Uterus (tissue), 4 donors: Measurements from ENCODE around the gene TBC1D2B. TPM values are rescaled to one million over a fixed set of nuclear protein-coding genes. Genes with fewer than 3 reads are reported as not detected.

Experiments
- DNase-seq, 2 donors: peaks; one replicate each; pipeline ENCODE4 v3.0.0-alpha.2; 2019 to 2020
- H3K27ac ChIP-seq, 2 donors: fragments of 200-600 bp; sonication (generic); 1 replicate in 1 of 2; 2 replicates in 1 of 2; pipeline ENCODE4 v1.5.1; 2016 to 2018
- H3K27me3 ChIP-seq, 2 donors: fragments of 200-600 bp; sonication (generic); one replicate each; pipeline ENCODE4 v1.5.1; 2018 to 2019; ENCODE audit warnings: control low read depth in 1 of 2
- H3K36me3 ChIP-seq, 2 donors: fragments of 200-600 bp; sonication (generic); one replicate each; pipeline ENCODE4 v1.5.1; 2019; ENCODE audit warnings: control low read depth in 1 of 2
- H3K4me1 ChIP-seq, 2 donors: fragments of 200-600 bp; sonication (generic); one replicate each; pipeline ENCODE4 v1.5.1; 2018 to 2019; ENCODE audit warnings: control low read depth in 1 of 2
- H3K4me3 ChIP-seq, 2 donors: fragments of 200-600 bp; sonication (generic); 1 replicate in 1 of 2; 2 replicates in 1 of 2; pipeline ENCODE4 v1.5.1; 2018 to 2019; ENCODE audit warnings: mild to moderate bottlenecking in 1 of 2
- H3K9me3 ChIP-seq, 2 donors: fragments of 200-600 bp; sonication (generic); one replicate each; pipeline ENCODE4 v1.5.1; 2019; ENCODE audit warnings: control low read depth in 1 of 2
- CTCF ChIP-seq, 4 experiments: fragments of 200-600 bp in 2 of 4; fragments of 450-650 bp in 2 of 4; sonication (generic) in 2 of 4; IDR thresholded peaks; one replicate each; pipeline ENCODE4 v1.5.1; 2016 to 2019; ENCODE audit warnings: antibody characterized with exemption in 4 of 4, mild to moderate bottlenecking in 2 of 4, moderate library complexity in 1 of 4
- POLR2A ChIP-seq, 2 donors: fragments of 450-650 bp; IDR thresholded peaks; one replicate each; pipeline ENCODE4 v1.6.1; 2016; ENCODE audit warnings: antibody characterized with exemption in 2 of 2, mild to moderate bottlenecking in 1 of 2, moderate library complexity in 1 of 2
- intact Hi-C: fragments of 100-400 bp; cut with DNase I; formaldehyde crosslinking; loops from one replicate; pipeline ENCODE4 v1.15.1; 2023; ENCODE audit warnings: low total_unique reads
- total RNA-seq, 4 donors: library from RNA; depleted of rRNA in 3 of 4; stranded (reverse); fragments of >200 nt in 3 of 4; gene quantifications; one replicate each; pipeline versions ENCODE4 v1.1.0 to v1.2.4, GENCODE V29; 2014 to 2023
- donor health status: DM: yes; HTN: yes; CAD: no.

Gene TBC1D2B
- 10 to 100 TPM; 27.7 to 89.0 (median 57.9) TPM for total RNA-seq

- TF ChIP-seq CTCF (IDR thresholded peaks at IDR 0.05) (peak in 3 of 4 experiments; percentile 21 to 33 (median 27)), POLR2A (IDR thresholded peaks at IDR 0.05) (peak in 1 of 2 donors; percentile 35)
- peak within 1 kb of the TSS; percentile 41 to 96 for H3K4me3 ChIP-seq
- no peaks in the 10 kb centered on the region for H3K36me3 ChIP-seq
- peaks cover 0 to 2% of the 10 kb centered on the region in 2 donors for H3K4me1 ChIP-seq
- intact Hi-C loops = loop anchor here (10.0 kb wide), 1 partner anchor 72 kb away; no protein-coding TSS in a partner anchor
- peak within 1 kb of the TSS; percentile 88 to 95 for H3K27ac ChIP-seq
- no peaks in the 10 kb centered on the region for H3K27me3 ChIP-seq
- DNase-seq = peak; percentile 58 to 69
- H3K9me3 ChIP-seq = no peaks in the 10 kb centered on the region
These were observed at the start of gene TBC1D2B for GRCh38 chr15:78077053-78077870. TBC1D2B (minus strand) TSS chr15:78077711; CDS start chr15:78077652, 59 bp downstream.

GRCh38 chr15:78125267-78125666 lies 47.8 kb upstream of the TBC1D2B start:
- H3K4me1 ChIP-seq = no peaks in the 10 kb centered on the region
- H3K36me3 ChIP-seq = no peaks in the 10 kb centered on the region
- intact Hi-C loops = no loop called here
- TF ChIP-seq CTCF (IDR thresholded peaks at IDR 0.05) = no peak
- no peaks in the 10 kb centered on the region for H3K27me3 ChIP-seq
- no peaks in the 10 kb centered on the region for H3K9me3 ChIP-seq
- no peak overlapping the region for H3K27ac ChIP-seq
- DNase-seq = no peak
- H3K4me3 ChIP-seq = no peak overlapping the region

GRCh38 chr15:78120523-78120922 lies 43.0 kb upstream of the TBC1D2B start:
- Histone ChIP-seq H3K9me3 (no peaks in the 10 kb centered on the region), H3K27me3 (no peaks in the 10 kb centered on the region), H3K27ac (no peak overlapping the region), H3K4me3 (no peak overlapping the region), H3K36me3 (no peaks in the 10 kb centered on the region), H3K4me1 (no peaks in the 10 kb centered on the region)
- intact Hi-C loops = no loop called here
- no peak for DNase-seq
- TF ChIP-seq CTCF (IDR thresholded peaks at IDR 0.05) (no peak), POLR2A (IDR thresholded peaks at IDR 0.05) (no peak)

GRCh38 chr15:78112551-78112950 lies 35.0 kb upstream of the TBC1D2B start:
- H3K4me3 ChIP-seq = no peak overlapping the region
- no peaks in the 10 kb centered on the region for H3K36me3 ChIP-seq
- TF ChIP-seq CTCF (IDR thresholded peaks at IDR 0.05) = no peak
- no peak for TF ChIP-seq POLR2A (IDR thresholded peaks at IDR 0.05)
- H3K27ac ChIP-seq = no peak overlapping the region
- H3K9me3 ChIP-seq = no peaks in the 10 kb centered on the region
- H3K4me1 ChIP-seq = no peaks in the 10 kb centered on the region
- DNase-seq = no peak
- H3K27me3 ChIP-seq = no peaks in the 10 kb centered on the region
- intact Hi-C loops = loop anchor here (5.0 kb wide), 2 partner anchors 85 to 130 kb away; no protein-coding TSS in a partner anchor

- Histone ChIP-seq H3K4me3 (no peak overlapping the region), H3K36me3 (no peaks in the 10 kb centered on the region), H3K27me3 (no peaks in the 10 kb centered on the region), H3K4me1 (no peaks in the 10 kb centered on the region), H3K9me3 (no peaks in the 10 kb centered on the region), H3K27ac (no peak overlapping the region)
- TF ChIP-seq POLR2A (IDR thresholded peaks at IDR 0.05) (no peak), CTCF (IDR thresholded peaks at IDR 0.05) (no peak)
- intact Hi-C loops = loop anchor here (5.0 kb wide), 2 partner anchors 86 to 131 kb away; no protein-coding TSS in a partner anchor
- no peak for DNase-seq
These were observed 34.3 kb upstream of the TBC1D2B start for GRCh38 chr15:78111788-78112187.
